ENCODE data around the gene AOPEP.
A peak's percentile ranks its signal among the peaks of the same experiment; 100 is the strongest.
"Not testable (repeated sequence)": the region's sequence is repeated elsewhere in the genome, so short reads cannot be mapped to it uniquely, and the experiment has no call there.

AOPEP gene

DNA sequence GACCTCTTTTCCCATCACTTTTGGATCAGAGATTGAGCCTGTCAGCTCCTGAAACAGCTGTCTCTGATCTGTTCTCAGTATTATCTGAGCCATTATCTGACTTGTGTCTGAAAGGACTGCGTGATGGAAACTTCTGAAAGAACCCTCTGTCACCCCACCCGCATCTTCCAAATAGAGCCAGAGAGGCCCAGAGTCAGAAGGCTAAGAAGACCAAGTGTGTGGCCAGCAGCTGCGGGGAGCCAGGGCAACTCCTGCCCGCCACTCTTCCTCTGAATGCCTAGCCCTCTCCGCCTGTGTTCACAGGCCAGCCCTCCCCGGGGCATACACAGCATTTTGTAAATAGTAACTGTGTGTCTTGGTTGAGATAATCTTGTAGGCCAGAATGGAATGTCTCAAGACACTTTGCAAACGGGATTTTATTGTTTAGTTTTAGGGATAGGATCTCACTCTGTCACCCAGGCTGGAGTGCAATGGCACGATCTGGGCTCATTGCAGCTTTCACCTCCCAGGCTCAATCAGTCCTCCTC is 92.7 kb downstream of the AOPEP start:
- DNase-seq, result no peak

DNA sequence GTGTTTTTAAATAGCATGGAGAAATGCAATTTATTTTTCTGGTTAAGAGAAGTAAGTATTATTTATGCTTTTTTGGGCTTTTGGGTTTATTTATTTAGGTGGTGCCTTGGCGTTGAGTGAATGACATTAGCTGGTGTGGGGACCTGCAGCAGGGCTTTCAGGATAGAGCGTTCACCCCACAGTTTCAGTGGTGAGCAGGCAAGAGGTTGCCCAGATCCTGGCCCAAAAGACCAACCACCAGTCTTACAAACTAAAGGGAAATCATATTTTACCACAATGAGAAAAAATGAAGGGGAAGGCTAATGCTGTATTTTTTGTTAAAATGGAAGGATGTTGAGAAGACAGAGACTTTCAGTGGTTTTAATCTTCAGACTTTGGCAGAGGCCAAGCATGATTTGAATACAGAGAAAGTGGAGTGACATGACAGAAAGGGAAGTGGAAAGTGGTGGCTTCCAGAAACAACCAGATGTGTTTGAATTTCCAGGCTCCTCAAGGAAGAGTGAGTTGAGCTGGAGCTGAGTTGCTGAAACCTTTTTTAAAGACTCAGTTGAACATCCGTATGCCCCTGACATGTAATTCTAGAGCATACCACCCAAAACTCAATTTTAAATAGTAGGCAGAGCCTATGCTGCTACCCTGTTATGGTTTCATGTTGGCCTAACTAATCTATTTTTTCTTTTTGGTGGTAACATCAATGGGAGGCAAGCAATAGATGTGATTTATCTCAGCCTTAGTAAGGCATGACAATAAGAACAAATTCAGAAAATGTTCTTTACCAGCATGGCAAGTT is 94.8 kb downstream of the AOPEP start:
- peak; percentile 10 for DNase-seq

DNA sequence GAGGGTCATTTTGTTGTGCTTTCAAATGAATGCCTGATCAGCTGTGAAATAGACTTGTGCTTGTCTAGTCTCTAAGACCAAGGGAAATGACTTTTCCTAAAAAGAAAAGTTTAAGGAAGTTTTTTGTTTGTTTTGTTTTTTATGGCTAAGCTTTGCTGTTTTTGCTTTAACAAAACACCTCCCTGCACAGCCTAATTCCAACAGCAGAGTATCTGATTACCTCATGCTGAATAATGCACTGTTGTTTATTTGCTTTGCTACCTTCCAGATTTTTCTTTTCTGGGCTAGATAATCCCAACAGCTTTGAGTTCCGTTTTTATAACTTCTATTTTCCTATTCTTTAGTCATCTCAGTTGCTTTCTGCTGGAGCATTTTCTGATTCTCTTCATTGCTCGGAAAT is 95.8 kb downstream of the AOPEP start:
- DNase-seq, result no peak

DNA sequence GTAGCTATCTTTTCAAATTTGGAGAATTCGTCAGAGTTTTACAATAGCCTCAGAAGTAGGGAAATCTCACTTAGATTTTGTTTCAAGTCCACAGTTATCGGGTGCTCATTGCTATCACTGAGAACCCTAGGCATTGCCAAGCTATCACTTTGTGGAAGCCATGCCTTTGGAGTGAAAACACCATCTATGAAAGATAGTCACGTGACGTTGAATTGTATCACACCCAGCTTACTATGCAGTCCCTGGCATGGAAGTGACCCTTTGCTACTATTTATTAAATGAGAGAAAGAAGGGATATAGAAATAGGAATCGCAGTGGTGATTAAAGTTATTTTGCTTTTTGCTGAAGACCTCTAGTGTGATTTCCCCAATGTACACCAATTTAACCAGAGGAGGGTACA is 97.2 kb downstream of the AOPEP start:
- no peak for DNase-seq

DNA sequence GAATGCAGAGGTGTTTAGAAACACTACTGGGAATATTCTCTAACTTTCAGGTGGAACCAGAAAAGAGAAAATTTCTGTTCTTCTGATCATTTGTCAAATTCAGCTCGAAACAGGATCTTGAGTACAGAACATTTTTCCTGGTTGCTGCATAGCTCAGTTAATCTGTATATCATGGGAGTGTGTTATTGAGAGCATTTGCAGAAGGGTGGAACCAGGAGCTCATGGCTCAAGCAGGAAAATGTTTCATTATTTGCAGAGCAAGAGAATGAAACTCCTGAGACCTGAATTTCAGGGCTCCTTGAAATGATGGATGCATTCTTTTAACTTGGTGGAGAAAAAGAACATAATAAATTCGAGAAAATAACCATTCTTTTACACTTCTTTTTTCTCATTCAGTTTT is 97.9 kb downstream of the AOPEP start:
- DNase-seq, result no peak

DNA sequence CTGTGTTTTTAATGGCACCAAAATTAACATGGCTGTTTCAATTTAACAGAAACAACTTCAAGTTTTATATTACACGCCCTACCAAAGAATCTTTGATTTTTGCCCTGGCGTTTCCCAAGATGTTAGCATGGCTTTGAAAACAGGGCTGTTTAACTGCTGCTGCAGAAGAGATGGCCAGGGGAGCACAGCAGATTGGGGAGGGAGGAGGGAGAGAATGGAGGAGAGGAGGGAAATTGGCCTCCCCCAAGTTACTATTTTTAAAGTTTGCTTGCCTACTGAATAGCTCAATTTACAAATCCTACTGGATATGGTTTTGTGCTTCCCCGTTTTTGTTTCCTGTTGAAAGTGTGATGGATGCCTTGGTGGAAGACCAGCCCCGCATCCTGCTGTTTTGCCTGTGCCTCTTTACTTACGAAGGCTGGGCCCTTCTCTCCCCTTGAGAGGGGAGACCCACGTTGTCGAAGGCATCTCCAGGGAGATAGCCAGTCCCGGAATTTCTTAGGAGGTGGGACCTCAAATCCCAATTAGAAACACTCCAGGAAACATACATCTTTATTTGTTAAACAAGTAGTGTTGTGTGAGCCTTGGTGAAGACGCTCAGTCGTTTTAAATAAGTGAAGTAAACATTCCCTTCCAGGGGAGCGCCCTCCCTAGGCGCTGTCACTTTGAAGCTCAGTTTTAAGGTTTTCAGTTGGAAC is 98.6 kb downstream of the AOPEP start:
- no peak for DNase-seq

DNA sequence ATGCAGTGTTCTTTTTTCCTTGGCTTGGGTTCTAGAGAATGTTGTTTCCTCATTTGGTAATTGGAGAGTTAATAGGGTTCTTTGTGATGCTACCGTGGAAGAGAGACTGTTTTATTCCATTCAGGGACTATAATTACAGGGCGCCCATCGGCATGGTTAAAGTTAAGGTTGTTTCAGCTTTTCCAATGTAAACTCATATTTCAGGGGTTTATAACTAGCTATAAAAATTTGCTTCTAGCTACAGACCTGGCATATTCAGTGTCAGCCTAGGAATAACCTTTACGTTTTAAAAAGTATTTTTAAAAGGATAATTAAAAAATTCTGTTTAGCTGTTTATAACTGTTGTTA is 99.1 kb downstream of the AOPEP start:
- no peak for DNase-seq

DNA sequence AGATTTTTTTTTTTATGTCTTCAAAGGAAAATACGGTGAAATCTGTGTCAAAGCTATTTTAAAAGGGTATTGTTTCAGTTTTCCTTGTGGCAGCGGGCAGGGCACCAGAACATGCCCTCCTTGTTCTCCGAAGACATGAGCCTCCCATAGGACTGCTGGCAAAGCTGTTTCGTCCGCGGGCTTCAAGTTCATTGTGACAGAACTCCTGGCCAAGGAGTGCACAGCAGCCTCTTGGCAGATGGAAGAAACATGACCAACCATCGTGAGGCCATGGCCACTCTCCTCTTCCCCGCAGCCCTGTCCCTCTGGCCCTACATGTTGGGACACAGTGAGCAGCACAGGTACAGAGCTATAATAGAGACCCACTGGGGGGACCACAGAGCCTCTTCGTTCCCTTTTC is 99.5 kb downstream of the AOPEP start:
- no peak for DNase-seq

DNA sequence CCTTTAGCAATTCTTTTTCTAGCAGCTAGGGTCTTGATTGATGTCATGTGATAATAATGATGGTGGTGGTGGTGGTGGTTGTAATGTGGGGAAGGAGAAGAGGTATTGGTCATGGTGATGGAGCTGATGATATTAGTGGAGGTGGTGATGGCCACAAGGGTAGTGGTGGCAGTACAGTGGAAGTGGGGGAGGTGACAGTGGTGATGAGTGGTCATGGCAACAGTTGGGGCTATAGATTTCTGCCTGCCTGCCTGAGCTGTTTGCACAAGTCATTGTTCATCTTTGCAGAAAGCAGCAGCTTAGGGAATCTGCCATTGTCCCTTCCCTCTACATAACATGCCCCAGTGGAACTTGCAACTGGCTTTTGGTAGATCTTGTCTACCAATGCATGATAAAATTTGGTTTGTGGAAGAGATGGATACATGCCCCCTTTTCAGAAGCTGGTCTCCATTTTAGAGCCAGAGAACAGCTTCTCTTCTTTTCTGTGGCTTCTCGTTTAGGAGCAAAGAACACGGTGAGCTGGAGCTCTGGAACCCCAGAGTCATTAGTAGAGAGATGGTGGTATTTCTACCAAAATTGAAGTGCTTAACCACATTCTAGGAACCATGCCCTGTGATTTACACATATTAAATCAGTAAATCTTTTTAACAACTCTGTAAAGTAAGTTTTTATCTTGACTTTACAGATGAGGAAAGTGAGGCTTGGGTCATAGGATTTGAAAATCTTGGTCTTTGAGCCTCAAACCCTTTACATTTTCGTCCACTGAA is 100.3 kb downstream of the AOPEP start:
- DNase-seq, result no peak

DNA sequence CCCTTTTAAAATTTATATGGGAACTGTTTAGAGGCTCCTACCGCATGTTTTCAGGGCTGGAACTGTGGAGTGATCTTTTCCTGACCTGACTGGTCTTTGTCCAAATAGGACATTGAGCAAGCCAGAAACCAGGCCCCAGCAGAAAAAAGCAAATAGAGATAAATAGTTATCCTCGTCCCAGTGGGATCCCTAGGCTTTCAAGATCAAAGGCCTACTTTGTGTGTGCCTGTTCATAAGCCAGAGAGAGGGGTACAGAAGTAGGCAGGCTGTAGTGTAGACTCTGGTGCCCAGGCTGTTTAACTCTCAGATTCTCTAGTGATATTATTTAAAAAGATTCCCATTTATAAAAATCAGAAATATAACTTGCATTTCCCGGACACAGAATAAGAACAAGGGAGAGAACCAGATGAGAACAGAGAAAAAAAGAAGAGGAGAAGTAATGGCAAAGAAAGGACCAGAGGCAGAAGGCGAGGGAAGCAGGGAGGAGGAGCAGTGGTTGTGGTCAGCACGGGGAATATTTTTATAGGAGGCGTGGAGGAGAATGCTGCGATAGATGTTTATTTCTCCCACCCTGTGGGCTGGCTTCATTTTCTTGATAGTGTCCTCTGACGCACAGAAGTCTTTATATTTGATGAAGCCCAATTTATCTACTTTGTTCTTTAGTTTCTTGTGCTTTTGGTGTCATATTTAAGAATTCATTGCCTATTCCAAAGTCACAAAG is 101.2 kb downstream of the AOPEP start:
- DNase-seq, result no peak

DNA sequence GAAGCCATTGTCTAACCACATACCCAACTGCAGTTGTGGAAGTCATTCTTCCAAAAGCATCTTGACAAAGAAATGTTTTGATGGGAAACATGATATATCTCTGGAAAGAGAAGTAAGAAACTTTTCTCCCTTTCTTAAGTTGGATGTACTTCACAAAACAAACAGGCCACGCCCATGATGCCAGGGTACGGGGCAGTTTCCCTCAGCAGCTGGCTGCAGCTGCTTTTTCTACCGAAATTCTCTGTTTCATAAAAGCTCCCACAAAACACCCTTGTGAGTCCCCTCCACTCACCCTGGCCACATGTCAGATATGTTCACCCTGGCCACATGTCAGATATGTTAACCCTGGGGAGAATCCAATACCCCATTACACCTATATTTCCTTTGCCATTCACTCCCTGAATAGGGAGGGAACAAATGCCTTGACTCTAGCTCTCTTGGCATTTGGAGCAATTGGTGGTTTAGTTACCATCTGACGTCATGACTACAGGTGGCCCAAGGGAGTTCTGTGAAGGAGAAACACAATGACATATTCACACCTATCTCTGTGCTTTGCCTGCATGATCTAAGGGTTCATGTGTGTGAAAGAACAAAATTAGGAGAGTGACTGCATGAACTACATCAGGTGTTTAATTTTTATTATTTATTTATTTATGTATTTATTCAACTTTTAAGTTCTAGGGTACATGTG is 103.0 kb downstream of the AOPEP start:
- DNase-seq, result no peak

DNA sequence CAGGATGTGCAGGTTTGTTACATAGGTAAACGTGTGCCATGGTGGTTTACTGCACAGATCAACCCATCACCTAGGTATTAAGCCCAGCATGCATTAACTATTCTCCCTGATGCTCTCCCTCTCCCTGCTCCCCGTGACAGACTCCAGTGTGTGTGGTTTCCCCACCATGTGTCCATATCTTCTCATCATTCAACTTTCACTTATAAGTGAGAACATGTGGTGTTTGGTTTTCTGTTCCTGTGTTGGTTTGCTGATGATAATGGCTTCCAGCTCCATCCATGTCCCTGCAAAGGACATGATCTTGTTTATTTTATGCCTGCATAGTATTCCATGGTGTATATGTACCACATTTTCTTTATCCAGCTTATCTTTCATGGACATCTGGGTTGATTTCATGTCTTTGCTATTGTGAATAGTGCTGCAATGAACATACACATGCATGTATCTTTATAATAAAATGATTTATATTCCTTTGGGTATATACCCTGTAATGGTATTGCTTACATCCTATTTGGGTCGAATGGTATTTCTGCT is 103.6 kb downstream of the AOPEP start:
- DNase-seq, result not testable (repeated sequence)

DNA sequence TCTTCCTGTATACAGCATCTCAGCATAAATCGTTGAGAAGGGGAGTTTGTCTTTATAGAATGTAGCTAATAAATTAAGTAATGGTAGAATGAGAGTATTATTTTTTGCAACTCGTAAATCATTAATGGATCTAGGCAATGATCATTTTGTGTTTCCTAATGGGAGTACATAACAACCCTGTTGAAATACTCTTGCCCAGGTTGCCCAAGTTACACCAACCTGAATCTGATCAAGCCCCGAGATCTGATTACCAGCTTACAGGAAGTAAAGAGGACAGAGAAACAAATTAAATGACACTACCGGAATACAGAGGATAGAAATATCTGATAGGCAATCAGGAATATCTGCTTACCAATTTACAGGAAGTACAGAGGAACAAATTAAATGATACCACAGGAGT is 107.3 kb downstream of the AOPEP start:
- DNase-seq, result no peak

DNA sequence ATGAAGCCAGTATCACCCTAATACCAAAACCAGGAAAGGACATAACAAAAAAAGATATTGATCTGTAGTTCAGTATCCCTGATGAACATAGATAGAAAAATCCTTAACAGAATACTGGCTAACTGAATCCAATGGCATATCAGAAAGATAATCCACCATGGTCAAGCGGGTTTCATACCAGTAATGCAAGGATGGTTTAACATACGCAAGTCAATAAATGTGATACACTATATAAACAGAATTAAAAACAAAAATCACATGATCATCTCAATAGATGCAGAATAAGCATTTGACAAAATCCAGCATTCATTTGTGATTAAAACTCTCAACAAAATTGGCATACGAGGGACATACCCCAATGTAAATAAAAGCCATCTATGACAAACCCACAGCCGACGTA is 110.9 kb downstream of the AOPEP start:
- no peak for DNase-seq

DNA sequence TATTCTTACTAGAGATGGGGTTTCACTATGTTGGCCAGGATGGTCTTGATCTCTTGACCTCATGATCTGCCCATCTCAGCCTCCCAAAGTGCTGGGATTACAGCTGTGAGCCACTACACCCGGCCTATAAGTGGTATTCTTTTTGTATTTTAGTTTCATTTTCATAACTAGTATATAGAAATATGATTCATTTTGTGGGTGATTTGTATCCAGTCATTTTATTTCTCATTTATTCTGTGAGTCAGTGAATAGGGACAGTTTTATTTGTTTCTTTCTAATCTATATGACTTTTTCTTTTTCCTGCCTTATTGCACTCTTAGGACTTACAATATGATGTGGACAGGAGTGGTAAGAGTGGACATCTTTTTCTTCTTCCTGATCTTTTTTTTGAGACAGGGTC is 112.9 kb downstream of the AOPEP start:
- no peak for DNase-seq

DNA sequence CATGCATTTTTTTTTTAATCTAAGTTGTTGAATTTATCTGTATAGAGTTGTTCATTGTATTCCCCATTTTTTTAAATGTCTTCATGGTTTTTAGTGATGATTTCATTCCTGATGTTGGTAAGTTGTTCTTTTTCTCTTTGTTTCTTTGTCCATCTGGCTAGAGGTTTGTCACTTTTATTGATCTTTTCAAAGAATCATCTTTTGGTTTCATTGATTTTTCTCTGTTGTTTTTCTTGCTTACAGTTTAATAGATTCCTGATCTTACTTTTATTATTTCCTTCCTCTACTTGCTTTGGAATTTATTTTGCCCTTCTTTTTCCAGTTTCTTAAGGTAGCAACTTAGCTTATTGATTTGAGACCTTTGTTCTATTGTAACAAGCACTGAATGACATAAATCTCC is 114.2 kb downstream of the AOPEP start:
- no peak for DNase-seq

DNA sequence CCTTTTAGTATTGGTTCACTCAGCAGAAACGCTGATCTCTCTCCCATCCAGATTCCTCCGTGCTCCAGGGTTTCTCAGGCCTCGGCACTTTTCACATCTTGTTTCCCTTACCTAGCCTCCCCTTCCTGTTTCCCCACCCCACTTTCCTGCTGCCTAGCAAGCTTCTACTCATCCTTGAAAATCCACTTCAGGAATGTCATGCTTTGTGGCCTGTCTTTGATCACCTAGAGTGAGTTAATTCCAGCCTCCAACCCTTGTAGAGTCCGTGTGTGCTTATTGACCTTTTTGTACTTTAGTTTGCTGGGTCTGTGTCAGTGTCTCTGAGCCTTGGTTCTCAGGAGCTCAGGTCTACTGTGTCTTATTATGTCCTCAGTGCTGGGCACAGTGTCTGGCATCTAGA is 116.6 kb downstream of the AOPEP start:
- DNase-seq, result no peak

DNA sequence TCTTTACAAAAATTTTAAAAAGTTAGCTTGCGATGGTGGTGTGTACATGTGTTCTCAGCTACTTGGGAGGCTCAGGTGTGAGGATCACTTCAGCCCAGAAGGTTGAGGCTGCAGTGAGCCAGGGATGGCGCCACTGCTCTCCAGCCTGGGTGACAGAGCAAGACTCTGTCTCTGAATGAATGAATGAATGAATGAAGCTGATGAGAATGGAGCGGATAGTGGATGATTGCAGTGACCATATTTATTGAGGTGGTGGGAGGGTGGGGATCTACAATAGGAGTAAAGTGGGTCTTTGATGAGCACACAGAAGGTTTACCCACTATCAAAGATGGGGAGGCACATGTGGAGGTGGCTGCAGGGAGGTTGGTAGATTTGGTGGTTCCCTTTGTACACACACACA is 120.2 kb downstream of the AOPEP start:
- no peak for DNase-seq

DNA sequence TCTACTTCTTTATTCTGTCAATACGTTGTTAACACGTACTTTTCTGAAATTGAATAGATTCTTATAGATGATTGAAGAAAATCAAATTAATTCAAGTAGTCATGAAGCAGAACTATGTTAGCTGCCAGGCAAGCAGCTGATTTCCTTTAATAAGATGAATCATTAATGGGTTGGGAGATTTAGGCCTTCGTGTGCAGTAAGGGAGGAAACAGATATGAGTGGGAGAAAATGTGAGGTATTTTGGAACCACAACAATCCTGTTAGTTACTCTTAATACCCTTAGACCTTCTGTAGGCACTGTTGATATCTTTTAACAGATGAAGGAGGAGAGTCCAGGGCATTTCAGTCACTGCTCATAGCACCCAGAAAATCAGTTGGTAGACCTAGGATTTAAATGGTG is 121.0 kb downstream of the AOPEP start:
- no peak for DNase-seq

DNA sequence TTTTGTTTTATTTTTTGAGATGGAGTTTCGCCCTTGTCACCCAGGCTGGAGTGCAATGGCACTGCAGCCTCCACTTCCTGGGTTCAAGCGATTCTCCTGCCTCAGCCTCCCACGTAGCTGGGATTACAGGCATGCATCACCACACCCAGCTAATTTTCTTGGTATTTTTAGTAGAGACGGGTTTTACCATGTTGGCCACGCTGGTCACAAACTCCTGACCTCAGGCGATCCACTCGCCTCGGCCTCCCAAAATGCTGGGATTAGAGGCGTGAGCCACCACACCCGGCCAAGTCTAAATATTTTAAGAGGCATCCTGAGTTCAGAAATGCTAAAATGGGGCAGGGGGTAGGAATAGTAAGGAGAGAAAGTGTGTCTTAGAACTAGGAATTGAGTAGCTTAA is 122.3 kb downstream of the AOPEP start:
- DNase-seq, result not testable (repeated sequence)

DNA sequence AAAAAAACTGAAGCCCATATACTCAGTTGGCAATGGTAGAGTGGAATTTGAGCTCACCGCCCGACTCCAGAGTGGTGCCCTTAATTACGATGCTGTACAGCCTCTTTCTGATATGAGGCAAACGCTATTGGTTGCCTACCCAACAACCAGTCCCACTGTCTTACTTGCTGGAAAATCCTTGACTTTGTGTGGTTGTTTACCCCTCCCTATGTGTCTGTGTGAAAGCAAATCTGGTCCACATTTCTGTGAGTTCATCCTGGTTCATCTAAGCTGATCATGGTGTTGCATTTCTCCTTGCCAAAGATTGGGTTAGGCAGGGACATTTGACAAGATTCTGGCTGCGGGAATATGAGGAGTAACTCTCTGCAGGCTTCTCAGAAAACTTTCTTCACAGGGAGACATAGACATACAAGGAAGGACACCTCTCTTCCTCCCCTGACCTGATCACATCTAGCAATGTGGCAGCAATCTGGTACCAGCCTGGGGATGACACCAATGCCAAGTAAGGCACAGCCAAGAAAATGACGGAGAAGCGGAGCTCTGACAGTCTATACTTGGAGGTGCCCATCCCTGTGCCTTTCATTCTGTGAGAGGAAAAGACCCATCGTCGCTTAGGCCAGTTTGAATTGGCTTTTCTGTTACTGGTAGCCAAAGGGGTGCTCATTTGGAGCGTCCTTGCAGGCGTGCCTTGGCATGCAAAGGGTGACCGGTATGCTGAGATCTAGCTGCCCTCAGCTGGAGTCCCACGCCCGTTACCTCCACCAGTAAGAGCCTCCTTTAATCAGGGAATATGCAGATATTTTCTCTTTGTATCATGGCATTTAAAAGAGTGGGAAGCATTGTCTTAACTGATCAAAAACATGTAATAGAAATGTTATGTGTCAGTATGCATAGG is 124.3 kb downstream of the AOPEP start:
- DNase-seq, result no peak

Data from RPMI8226 (cell line).